ENCODE results near the gene ARID2.

DNA sequence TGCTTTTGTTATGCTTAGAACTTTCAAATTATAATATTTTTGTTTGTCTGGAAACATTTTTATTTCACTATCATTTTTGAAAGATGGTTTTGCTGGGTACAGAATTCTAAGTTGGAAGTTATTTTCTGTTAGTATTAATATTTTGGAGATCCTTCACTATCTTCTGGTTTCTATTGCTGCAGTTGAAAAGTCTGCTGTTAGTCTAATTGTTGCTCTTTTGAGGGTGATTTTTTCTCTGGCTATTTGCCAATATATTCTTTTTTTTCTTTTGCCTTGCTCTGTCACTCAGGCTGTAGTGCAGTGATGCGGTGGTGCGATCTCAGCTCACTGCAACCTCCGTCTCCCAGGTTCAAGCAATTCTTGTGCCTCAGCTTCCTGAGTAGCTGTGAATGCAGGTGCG, 28.2 kb upstream of the ARID2 start:
- TF ChIP-seq POLR2AphosphoS5 (IDR thresholded peaks at IDR 0.05; ENCODE audit: low read depth, low read length) (no peak), FOXP2 (optimal IDR thresholded peaks at IDR 0.05; ENCODE audit: borderline replicate concordance, extremely low read depth, extremely low read length, insufficient read depth) (no peak), SIN3A (IDR thresholded peaks at IDR 0.05; ENCODE audit: borderline replicate concordance, insufficient read depth, low read length) (no peak)
- TF ChIP-seq, protein P1, sequence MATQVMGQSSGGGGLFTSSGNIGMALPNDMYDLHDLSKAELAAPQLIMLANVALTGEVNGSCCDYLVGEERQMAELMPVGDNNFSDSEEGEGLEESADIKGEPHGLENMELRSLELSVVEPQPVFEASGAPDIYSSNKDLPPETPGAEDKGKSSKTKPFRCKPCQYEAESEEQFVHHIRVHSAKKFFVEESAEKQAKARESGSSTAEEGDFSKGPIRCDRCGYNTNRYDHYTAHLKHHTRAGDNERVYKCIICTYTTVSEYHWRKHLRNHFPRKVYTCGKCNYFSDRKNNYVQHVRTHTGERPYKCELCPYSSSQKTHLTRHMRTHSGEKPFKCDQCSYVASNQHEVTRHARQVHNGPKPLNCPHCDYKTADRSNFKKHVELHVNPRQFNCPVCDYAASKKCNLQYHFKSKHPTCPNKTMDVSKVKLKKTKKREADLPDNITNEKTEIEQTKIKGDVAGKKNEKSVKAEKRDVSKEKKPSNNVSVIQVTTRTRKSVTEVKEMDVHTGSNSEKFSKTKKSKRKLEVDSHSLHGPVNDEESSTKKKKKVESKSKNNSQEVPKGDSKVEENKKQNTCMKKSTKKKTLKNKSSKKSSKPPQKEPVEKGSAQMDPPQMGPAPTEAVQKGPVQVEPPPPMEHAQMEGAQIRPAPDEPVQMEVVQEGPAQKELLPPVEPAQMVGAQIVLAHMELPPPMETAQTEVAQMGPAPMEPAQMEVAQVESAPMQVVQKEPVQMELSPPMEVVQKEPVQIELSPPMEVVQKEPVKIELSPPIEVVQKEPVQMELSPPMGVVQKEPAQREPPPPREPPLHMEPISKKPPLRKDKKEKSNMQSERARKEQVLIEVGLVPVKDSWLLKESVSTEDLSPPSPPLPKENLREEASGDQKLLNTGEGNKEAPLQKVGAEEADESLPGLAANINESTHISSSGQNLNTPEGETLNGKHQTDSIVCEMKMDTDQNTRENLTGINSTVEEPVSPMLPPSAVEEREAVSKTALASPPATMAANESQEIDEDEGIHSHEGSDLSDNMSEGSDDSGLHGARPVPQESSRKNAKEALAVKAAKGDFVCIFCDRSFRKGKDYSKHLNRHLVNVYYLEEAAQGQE (IDR thresholded peaks at IDR 0.05; ENCODE audit: insufficient read depth in 1 of 2, low read depth in 2 of 2, low read length in 2 of 2): no peak

All from PFSK-1 (cell line).